CD4-positive, alpha-beta T cell treated with Interleukin-12 subunit alpha and Interleukin-12 subunit beta, for 1 hour (primary cell): ENCODE data around the gene PAF1.
A peak's percentile ranks its signal among the peaks of the same experiment; 100 is the strongest.

ENCODE experiments used
- DNase-seq: peaks from one replicate; pipeline ENCODE4 v3.0.0-alpha.2; 2020

Gene PAF1

GRCh38 chr19:39390751-39391437, at the start of gene PAF1, which contains the start of gene MED29:
Gene PAF1, minus strand, starts transcription at chr19:39391106. Its CDS starts 242 bp downstream, at chr19:39390864.
Gene MED29, plus strand, starts transcription at chr19:39391378. Its CDS starts 45 bp downstream, at chr19:39391423.
- DNase-seq: peak; percentile 99

DNA sequence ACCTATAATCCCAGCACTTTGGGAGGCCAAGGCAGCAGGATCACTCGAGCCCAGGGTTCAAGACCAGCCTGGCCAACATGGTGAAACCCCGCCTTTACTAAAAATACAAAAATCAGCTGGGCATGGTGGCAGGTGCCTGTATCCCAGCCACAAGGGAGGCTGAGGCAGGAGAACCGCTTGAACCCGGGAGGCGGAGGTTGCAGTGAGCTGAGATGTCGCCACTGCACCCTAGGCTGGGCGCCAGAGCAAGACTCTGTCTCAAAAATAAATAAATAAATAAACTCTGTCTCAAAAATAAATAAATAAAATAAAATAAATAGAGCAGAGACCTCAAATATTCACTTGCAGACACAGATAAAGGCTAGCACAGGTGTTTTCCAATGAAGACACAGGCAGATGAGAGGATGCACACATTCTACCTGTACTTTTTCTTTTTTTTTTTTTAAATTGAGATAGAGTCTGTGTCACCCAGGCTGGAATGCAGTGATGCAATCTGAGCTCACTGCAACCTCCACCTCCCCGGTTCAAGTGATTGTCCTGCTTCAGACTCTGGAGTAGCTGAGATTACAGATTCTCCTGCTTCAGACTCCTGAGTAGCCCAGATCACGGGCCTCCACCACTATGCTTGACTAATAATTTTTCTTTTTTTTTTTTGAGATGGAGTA, 47.5 kb upstream of the PAF1 start:
- DNase-seq: no peak

DNA sequence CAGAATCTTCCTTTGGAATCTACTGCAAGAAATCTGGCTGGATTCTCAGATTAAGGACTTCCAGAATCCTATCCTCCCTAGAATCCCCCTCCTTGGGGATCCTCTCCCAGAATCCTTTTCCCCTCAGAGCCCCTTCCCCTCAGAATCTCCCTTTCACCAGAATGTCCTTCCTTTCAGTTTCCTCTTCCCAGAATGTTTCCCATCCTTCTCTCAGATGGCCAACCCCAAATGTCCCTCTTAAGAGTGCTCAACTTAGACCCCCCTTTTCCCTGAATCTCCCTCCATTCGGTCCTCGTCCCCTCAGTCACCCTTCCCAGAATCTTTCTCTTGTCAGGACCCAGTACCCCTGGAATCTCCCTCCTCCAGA, 45.4 kb upstream of the PAF1 start:
- no peak for DNase-seq

DNA sequence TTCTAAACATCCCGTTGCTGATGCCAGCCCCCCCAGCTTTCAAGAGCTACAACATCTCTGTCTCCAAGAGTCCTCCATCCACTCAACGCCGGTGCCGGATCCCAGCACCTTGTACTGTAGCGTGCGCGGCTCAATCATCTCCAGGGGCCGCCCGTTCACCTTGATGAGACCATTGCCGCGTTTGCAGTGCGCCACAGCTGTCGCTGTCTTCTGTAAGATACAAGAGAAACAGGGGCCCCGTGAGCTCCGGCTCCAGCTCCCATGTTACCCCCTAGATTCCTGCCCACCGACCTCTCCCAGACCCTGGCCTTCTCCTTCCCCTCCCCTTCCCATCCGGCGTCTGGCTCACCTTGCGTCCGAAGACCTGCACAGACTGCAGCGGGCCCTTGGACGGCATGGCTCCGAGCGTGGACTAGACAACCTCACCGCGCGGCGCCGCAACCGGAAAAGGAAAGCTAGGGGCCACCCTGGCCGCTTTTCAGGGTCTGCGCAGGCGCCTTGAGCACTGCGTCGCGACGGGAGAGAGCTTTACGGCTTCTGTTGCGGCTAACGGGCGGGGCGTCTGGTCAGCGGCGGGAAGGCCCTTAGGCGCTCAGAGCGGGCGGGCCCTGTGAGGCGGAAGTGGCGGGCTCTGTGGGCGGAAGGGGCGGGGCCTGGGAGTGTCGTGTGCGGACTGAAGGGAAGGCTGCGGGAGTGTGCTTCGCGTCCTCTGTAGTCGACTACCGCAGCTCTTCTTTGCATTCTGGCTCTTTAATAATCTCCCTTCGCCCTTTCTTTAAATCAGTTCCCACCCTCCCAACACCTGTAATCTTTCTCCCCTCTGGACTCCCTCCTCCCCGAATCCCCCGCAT, 44.8 kb upstream of the PAF1 start, which contains the start of gene RPS16:
TSS of gene RPS16 (minus strand) at position 451 of the 851 bp plus-strand sequence. CDS start at position 397, 54 bp downstream.
- peak; percentile 99 for DNase-seq

- no peak for DNase-seq
These were observed 43.5 kb upstream of the PAF1 start for GRCh38 chr19:39434123-39435076.

- no peak for DNase-seq
These were observed 42.7 kb upstream of the PAF1 start for GRCh38 chr19:39433480-39434079.

DNA sequence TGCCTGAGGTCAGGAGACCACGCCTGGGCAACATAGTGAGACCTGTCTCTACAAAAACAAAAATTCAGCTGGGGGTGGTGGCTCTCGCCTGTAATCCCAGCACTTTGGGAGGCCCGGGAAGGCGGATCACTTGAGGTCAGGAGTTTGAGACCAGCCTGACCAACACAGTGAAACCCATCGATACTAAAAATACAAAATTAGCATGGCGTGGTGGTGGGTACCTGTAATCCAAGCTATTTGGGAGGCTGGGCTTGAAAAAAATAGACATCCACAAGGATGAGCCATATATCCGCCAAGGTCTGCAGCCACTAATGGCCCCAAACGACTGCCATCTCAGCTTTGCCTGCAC, 41.7 kb upstream of the PAF1 start:
- DNase-seq: no peak

GRCh38 chr19:39430675-39431593, 40.0 kb upstream of the PAF1 start:
- peak; percentile 83 for DNase-seq

GRCh38 chr19:39428283-39429112, 37.6 kb upstream of the PAF1 start:
- no peak for DNase-seq

- DNase-seq: no peak
These were observed 36.8 kb upstream of the PAF1 start for GRCh38 chr19:39427707-39428106.

- DNase-seq: no peak
These were observed 35.3 kb upstream of the PAF1 start for GRCh38 chr19:39426170-39426569.

GRCh38 chr19:39425744-39426143, 34.8 kb upstream of the PAF1 start:
- DNase-seq: no peak

DNA sequence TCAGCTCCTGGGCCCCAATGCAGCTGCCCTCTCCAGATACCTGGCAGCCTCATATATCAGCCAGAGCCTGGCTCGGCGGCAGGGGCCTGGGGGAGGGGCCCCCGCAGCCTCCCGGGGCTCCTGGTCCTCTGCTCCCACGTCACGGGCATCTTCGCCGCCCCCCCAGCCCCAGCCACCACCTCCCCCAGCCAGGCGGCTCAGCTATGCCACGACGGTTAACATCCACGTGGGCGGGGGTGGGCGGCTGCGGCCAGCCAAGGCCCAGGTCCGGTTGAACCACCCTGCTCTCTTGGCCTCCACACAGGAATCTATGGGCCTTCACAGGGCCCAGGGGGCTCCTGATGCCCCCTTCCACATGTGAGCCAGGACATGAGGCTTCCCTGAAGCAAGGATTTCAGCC, 34.0 kb upstream of the PAF1 start:
- DNase-seq: no peak

DNA sequence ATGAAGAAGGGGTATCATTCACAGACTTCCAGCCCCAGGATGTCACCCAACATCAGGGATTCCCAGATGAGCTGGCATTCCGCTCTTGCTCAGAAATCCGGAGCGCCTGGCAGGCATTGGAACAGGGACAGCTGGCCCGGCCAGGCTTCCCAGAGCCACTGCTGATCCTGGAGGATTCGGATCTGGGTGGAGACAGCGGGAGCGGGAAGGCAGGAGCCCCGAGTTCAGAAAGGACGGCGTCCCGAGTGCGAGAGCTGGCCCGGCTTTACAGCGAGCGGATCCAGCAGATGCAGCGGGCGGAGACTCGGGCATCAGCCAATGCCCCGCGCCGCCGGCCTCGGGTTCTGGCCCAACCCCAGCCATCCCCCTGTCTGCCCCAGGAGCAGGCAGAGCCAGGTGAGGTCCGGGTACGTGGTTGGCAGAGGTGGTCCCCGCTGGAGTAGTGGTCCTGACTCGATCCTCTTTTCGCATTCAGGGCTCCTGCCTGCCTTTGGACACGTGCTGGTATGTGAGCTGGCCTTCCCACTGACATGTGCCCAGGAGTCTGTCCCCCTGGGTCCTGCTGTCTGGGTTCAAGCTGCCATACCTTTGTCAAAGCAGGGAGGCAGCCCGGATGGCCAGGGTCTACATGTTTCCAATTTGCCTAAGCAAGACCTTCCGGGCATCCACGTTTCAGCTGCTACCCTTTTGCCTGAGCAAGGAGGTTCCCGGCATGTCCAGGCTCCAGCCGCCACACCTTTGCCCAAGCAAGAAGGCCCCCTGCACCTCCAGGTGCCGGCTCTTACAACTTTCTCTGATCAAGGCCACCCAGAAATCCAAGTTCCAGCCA, 32.6 kb upstream of the PAF1 start:
- no peak for DNase-seq

DNA sequence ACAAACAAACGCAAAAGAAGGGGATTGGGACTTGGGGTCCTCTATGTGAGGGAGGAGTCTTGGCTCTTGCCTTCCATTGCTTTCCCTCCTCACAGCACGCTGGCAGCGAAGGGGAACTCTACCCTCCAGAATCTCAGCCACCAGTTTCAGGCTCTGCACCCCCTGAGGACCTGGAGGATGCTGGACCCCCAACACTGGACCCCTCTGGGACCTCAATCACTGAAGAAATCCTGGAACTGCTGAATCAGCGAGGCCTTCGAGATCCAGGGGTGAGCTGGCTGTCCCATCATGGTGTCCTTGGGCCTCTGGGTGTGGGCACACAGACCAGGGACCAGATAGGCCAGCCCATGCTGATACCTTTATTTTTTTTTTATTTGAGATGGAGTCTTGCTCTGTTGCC, 31.1 kb upstream of the PAF1 start:
- no peak for DNase-seq

- DNase-seq: no peak
These were observed 29.9 kb upstream of the PAF1 start for GRCh38 chr19:39420769-39421168.

DNA sequence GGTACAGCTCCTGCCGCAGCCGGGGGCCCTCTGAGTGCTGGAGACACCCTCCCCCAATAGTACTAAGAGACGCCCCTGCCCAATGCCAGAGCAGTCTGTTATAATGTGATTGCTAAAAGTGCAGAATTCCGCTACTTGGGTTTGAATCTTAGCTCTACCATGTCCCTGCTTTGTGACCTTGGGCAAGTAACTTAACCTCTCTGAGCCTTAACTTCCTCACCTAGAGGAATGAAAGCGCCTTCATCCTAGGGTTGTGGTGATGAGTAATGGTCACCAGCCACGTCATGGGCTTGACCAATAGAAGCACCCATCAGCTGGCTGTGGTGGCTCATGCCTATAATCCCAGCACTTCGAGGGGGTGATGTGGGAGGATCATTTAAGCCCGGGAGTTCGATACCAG, 28.1 kb upstream of the PAF1 start:
- DNase-seq: no peak

DNA sequence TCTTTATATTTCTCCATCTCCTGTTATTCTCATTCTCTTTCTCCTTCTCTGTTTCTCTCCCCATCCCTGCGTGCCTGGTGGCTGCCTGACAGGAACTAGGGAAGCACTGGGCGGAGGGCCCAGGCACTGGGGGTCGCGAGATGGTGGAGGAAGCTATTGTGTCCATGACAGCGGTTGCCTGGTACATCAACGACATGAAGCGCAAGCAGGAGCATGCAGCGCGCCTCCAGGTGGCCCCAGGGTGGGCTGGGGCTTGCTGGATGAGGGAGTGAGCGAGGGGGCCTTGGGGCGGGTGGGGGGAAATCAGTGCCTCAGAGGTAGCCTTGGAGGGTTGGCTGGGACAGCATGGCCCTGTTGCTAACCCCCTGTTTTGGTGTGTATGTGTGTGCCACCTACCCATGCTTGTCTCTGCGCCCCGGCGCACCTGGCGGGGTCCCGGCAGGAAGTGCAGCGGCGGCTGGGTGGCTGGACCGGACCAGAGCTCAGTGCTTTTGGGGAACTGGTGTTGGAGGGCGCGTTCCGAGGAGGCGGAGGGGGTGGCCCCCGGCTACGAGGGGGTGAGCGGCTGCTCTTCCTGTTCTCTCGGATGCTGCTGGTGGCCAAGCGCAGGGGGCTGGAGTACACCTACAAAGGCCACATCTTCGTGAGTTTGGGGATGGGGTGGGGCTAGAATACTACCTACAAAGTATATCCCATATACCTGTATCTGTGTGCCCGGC, 26.7 kb upstream of the PAF1 start:
- no peak for DNase-seq
